HG02678 (cell line): Measurements from ENCODE around the gene OTUD1.

Experiments used
- ATAC-seq: cut with Tn5 transposase; IDR thresholded peaks from one replicate; pipeline ENCODE4 v1.9.1; 2021; ENCODE audit warnings: mild to moderate bottlenecking, moderate library complexity; ENCODE audit not compliant: unreplicated experiment

Gene OTUD1

DNA sequence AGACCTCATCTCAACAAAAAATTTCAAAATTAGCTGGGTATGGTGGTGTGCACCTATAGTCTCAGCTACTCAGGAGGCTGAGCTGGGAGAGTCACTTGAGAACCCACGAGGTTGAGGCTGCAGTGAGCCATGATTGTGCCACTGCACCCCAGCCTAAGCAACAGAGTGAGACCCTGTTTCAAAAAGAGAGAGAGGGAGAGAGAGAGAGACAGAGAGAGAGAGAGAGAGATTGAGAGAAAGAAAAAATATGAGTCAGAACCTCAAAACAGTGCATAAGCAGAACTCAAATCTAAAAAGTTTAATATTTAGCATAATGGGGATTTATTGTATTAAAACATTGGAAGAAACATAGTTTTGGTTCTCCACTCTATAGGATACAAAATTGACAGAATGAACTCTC is 17.5 kb upstream of the OTUD1 start:
- ATAC-seq, result no peak

DNA sequence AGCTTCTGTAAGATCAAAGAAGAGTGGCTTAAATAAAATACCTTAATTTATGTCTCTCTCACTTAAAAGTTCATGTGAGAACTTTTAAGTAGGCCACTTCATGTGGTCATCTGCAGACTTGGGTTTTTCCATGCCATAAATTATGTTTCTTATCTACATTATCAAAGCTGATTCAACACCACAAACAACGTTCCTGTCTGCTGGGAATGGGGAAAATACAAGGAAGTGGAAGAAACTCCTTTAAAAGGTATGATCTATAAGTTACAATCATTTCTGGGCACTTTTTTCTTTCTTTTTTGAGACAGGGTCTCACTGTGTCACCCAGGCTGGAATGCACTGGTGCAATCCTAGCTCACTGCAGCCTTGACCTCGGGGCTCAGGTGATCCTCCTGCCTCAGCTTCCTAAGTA is 16.9 kb upstream of the OTUD1 start:
- ATAC-seq, result no peak

DNA sequence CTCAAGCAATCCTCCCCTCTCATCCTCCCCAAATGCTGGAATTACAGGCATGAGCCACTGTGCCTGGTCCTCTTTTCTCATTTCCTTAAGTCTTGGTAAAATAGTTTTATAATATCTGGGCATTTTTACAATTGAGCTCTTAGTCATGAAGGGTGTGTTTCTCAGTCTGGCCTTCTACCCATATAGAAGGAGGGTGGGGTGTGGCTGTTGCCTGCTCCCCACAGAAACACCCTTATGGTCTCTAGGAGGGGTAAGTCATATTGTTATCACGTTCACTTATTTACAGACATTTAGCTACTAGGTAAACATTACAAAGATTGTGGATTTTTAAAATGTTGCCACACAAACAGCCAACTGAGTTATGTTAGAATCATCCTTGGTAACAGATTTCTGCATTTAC is 6.7 kb upstream of the OTUD1 start:
- ATAC-seq, result no peak

DNA sequence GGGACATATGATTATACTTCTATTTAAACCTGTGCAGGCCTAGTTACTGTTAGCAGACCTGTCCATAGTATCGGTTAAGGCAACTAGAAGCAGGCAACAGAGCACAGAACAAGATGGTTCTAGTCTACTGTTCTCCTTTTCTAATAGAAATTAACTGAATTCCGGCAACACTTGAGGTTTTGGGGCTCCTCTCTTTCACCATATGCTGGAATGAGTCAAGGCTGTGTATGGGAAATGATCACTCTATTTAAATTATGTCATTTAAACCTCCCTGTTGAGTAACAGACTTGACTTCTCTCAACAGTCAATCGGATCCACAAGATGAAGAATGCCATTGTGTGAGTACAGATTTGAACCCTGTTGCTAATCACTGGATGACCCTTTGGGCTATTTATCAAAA is 6.2 kb upstream of the OTUD1 start:
- no peak for ATAC-seq

DNA sequence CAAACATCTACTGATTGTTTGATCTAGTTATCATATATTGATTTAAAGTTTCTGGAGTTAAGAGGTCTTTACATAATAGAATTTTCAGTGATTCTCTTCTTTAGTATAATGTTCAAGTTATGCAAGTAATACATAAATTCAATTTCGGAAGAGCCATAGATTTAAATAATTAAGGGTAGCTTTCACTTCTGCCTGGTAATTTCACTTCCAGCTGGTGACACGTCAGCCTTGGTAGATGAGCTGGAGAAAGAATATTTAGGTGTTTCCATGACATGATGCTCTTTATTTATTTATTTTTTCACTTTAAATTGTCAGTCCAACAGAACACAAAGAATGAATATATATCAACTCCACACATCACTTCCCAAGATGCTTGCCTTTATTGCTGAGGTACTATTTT is 5.2 kb upstream of the OTUD1 start:
- no peak for ATAC-seq

DNA sequence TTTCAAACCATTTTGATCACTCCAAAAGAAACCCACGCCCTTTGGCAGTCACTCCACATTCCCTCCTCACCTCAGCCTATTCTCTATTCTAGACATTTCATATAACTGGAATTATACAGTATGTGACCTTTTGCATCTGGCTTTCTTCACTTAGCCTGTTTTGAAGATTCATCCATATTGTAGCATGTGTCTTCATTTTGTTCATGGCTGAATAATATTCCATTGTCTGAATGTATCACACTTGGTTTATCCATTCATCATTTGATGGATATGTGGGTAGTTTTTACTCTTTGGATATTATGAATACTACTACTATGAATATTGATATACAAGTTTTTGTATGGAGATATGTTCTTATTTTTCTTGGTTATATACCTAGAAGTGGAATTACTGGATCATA is 3.5 kb upstream of the OTUD1 start:
- ATAC-seq, result no peak

DNA sequence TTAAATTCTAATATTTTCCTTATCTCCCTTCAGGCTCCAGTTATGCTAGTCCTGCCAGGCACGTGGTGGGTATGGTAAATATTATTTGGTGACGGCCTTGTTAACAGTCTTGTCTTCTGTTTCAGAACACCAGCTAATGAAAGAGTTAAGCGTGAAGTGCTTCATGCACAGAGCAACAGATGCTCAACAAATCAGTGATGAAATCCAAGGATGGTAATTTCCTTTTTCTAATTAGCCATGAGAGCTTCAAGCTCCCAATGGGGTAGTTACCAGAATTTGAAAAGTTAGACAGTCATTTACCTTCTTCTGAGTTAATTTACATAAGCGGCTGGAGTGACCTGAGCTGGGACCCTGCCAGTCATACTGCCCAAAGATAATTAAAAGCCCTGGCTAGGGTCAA is 1.9 kb upstream of the OTUD1 start:
- no peak for ATAC-seq

DNA sequence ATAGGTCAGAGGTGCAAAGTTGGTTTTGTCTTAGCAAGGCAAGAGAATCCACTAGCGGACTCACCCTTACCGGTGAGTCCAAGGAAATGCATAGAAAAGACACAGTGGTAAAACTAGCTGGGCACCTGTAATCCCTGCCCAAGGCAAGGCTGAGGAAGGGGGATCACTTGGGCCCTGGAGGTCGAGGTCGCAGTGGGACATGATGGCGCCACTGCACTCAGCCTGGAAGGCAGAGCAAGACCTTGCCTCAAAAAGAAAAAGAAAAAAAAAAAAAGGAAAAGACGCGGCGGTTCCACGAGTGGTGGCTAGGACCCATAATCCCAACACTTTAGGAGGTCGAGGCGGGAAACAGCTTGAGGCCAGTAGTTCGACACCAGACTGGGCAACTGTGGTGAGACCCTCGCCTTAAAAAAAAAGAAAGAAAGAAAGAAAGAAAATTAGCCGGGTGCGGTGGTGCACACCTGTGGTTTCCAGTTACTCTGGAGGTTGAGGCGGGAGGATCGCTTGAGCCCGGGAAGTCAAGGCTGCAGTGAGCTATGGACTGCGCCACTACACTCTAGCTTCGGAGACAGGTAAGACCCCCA is 820 bp upstream of the OTUD1 start:
- ATAC-seq, result no peak

DNA sequence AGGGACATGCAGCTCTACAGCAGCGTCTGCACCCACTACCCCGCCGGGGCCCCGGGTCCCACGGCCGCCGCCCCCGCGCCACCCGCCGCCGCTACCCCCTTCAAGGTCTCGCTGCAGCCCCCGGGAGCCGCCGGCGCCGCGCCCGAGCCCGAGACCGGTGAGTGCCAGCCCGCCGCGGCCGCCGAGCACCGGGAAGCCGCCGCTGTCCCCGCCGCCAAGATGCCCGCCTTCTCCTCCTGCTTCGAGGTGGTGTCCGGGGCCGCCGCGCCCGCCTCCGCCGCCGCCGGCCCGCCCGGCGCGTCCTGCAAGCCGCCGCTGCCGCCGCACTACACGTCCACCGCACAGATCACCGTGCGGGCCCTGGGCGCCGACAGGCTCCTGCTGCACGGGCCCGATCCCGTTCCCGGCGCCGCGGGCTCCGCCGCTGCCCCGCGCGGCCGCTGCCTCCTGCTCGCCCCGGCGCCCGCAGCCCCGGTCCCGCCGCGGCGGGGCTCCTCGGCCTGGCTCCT is 631 bp downstream of the OTUD1 start:
- peak; percentile 10 for ATAC-seq

DNA sequence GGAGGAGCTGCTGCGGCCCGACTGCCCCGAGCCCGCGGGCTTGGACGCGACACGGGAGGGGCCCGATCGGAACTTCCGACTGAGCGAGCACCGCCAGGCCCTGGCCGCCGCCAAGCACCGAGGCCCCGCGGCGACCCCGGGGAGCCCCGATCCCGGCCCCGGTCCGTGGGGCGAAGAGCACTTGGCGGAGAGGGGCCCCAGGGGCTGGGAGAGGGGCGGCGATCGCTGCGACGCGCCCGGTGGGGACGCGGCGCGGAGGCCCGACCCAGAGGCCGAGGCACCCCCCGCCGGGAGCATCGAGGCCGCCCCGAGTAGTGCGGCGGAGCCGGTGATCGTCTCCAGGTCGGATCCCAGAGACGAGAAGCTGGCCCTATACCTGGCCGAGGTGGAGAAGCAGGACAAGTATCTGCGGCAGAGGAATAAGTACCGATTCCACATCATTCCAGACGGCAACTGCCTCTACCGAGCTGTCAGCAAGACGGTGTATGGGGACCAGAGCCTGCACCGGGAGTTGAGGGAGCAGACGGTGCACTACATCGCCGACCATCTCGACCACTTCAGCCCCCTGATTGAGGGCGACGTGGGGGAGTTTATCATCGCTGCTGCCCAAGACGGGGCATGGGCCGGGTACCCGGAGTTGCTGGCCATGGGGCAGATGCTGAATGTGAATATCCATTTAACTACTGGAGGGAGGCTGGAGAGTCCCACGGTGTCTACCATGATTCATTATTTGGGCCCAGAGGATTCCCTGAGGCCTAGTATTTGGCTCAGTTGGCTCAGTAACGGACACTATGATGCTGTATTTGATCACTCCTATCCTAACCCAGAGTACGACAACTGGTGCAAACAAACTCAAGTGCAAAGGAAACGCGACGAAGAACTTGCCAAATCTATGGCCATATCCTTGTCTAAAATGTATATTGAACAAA is 1.4 kb downstream of the OTUD1 start:
- ATAC-seq, result peak; percentile 12

DNA sequence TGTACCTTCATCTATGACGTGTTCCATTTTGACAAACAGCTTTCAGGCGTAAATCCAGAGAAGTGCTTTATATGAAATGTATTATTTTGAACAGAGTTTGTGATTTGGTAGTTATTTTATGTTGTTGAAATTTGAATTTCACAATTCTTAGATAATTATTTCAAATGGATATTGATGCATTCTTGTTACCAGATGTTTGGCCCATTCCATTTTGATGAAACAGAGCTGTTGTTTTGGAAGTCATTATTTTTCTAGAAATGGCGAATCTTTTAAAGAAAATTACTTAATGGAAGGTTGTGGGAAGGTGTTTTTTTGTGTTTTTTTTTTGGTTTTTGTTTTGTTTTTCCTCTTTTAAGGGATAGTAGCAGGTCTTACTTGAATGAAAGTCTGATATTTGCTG is 2.4 kb downstream of the OTUD1 start:
- ATAC-seq, result no peak

DNA sequence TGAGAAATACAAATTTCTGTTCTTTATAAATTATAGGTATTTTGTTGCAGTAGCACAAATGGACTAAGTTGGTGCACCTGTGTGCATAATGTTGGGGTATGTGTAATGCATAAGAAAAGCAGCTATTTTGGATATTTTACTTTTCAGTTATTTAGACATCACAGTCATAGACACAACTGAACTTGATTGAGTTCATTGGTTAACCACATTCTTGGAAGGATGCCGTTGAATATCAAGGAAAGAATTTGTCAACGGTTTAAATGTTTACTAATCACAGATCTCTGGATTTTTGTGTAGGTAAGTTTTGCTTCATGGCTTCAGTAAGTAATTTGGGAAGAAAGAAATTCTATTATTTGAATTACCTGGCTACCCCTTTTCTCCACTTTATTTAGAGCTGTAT is 4.1 kb downstream of the OTUD1 start:
- ATAC-seq, result no peak

DNA sequence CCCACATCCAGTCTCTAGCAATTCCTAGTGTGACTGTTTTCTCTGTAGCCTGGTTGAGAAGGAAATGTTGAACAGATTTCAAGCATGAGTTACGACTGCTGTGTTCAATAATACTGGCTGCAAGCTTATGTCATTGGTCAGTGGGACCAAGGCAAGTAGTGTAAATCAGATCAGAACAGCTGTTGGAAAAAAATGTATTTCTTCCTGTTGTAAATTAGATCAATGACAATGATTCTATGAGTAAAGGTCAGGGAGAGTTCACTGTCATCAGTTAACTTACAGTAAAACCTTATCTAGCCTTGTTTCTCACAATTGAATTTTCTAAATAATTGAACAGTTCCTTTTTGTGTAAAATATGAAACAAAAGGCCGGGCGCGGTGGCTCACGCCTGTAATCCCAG is 6.7 kb downstream of the OTUD1 start:
- no peak for ATAC-seq

DNA sequence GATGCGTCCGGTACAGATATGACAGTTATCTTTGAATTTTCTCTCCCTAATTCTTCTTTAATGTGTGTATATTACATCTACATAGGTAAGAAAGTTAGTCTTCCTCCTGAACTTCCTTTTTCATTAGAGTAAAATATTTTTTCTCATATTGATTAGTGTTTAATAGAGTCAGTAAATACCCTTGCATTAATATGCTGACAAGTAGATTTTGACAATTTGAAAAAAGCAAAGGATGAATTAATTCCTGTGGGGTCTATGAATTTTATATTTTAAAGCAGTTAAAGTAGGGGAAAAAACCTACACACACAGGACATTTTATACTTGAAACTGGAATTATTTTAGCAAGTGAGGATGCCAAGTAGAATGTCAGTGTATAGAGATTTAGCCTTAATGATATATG is 9.4 kb downstream of the OTUD1 start:
- no peak for ATAC-seq

DNA sequence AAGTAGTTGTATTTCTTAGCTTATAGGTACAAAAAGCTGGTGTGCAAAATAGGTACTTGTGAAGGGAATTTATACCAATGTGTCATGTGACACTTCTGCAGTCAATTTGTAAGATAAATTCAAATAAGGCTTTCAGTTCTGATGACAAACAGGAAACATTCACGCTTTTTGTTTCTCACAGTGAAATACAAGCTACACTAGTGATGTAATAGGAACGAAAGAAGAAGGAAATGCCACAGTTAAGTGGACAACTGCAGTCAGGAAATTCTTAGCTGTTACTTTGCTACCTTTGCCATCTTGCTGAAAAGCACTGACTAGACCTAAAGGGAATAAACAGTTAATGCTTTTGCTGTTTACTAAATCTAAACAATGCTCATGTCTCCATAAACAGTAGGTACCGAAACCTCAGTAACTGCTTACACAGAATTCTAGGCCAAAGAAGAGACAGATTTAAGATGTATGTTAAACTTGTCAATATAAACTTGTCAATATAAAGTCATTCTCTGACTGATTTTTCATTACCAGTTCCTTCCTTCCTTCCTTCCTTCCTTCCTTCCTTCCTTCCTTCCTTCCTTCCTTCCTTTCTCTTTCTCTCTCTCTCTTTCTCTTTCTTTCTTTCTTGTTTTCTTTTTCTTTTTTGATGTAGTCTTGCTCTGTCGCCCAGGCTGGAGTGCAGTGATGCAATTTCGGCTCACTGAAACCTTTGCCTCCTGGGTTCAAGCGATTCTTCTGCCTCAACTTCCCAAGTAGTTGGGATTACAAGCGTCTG is 10.1 kb downstream of the OTUD1 start:
- peak; percentile 93 for ATAC-seq

DNA sequence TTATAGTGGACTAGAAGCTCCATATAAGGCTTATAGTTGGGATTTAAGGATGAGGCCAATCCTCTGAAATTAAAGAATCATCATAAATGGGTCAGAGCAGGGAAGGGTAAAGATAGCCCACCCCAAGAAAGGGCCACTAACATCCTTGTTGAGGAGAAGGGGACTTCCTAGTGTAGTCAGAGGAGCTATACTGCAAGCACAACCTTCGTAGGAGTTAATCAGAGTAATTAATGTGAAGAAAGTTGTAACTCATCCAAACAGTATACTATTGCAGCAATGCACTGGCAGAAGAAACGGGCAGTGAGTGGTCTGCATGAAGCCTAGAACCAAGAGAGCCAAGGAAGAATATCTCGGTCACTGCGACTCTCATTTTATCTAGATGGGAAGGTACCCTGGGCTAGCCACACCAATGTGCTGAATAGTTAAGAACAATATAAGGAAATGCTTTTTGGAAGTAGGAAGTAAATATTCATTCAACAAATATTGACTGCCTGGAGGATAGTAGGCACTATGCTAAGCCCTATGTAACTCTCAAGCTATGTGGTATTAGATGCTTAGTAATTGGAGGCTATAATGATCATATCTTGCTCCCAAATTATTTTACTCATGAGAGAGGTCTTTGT is 13.3 kb downstream of the OTUD1 start:
- ATAC-seq, result no peak

DNA sequence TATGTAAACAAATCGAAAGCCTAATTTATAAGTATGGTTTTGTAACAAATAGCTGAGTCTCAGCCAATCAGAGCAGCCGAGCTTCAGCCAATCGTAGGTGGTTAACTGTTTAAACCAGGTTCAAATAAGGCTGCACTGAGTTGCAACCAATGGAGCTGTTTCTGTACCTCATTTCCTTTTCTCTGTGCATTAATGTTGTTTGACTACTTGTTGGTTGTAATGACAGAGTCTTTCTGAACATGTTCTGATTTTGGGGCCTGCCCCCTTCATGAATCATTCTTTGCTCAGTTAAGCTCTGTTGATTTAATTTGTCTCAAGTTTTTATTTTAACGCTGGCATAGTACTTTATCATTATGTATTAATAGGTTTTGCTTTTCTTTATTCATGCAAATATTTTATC is 14.6 kb downstream of the OTUD1 start:
- ATAC-seq, result no peak

DNA sequence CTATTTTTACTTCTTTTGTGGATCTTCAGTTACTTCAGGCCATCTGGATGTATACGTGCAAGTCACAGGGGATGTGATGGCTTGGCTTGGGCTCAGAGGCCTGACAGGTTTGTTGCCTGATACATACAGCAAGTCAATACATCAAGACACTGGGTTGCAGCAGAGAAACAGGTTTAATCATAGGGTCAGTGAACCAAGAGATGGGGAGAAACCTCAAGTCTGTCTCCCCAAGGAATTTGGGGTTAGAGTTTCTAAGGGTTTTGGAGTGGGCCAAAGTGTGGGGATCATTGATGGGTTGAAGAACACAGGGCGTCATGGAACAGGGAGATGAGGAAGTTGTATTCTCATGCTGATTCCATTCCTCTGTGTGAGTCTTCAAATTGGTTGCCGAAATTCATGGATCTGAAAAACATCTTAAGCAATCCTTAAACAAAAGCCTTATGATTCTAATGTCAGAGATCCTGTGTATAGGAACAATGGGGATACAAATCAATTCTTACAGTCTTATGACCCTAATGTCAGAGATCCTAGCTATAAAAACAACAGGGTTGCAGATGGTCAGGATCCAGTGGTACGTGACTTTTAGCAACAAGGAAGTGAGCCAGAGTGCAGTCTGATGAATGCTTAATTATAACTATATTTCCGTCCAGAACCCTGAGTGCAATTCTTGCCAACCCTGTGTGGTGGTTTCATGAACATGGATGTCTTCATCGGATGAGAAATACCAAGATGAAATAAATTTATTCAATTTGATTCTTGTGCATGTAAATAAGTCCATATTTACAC is 18.9 kb downstream of the OTUD1 start:
- no peak for ATAC-seq

DNA sequence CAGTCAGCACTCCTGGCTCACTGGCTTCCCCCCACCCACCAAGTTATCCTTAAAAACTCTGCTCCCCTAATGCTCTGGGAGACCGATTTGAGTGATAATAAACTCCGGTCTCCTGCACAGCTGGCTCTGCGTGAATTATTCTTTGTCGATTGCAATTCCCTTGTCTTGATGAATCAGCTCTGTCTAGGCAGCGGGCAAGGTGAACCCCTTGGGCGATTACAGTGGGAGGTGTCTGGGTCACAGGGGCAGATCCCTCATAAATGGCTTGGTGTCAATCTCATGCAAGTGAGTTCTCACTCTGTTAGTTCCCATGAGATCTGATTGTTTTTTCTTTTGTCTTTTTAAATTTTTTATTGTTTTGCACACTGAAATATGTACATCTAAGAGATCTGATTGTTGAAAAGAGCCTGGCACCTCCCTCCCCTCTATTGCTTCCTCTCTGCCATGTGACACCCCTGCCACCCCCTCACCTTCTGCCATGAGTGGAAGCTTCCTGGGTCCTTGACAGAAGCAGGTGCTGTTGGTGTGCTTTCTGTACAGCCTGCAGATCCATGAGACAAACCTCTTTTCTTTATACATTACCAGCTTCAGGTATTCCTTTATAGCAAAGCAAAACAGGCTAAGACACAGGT is 20.5 kb downstream of the OTUD1 start:
- no peak for ATAC-seq

DNA sequence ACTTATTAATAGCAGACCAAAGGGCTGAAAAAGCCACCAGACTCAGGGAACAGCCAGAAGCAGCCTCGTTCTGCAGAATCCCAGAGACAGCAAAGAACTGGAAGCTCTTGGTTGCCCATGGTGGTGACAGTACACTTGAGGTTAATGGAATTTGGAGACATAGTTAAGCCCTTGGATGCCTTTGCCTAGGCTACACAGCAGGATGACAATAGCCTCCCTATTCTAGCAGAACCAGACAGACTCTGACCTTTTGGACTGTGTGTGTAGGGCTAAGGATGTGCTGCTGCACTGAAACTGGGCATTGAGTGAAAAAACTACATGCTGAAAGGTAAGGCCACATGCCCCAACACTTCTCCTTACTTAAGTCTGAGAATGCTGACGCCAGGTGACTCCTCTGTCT is 22.7 kb downstream of the OTUD1 start:
- ATAC-seq, result no peak
